ENCODE measurements around the gene TRIM17.

TRIM17 gene

GRCh38 chr1:228417061-228417460 is 400 bp upstream of the TRIM17 start:
- DNase-seq (ENCODE audit: low spot score) = no peak

GRCh38 chr1:228415853-228416216 is 826 bp downstream of the TRIM17 start:
- peak; percentile 43 for DNase-seq (ENCODE audit: low spot score)

GRCh38 chr1:228415221-228415620 is 1.4 kb downstream of the TRIM17 start:
- no peak for DNase-seq (ENCODE audit: low spot score)

GRCh38 chr1:228414511-228415211 is 2.0 kb downstream of the TRIM17 start:
- DNase-seq (ENCODE audit: low spot score) = no peak

- DNase-seq (ENCODE audit: low spot score) = no peak
Observed at GRCh38 chr1:228413241-228414010, 3.2 kb downstream of the TRIM17 start.

GRCh38 chr1:228411548-228412430 is 4.9 kb downstream of the TRIM17 start:
- no peak for DNase-seq (ENCODE audit: low spot score)

GRCh38 chr1:228411121-228411520 is 5.5 kb downstream of the TRIM17 start:
- DNase-seq (ENCODE audit: low spot score) = no peak

- DNase-seq (ENCODE audit: low spot score) = no peak
Observed at GRCh38 chr1:228410671-228411070, 6.0 kb downstream of the TRIM17 start.

GRCh38 chr1:228410015-228410414 is 6.6 kb downstream of the TRIM17 start:
- DNase-seq (ENCODE audit: low spot score) = no peak

GRCh38 chr1:228408869-228409805 is 7.5 kb downstream of the TRIM17 start:
- DNase-seq (ENCODE audit: low spot score) = no peak

GRCh38 chr1:228408041-228408868 is 8.4 kb downstream of the TRIM17 start:
- no peak for DNase-seq (ENCODE audit: low spot score)

GRCh38 chr1:228407106-228408040 is 9.3 kb downstream of the TRIM17 start:
- DNase-seq (ENCODE audit: low spot score) = no peak

GRCh38 chr1:228405979-228406228 is 10.8 kb downstream of the TRIM17 start:
- DNase-seq (ENCODE audit: low spot score) = no peak

GRCh38 chr1:228405200-228405978 is 11.3 kb downstream of the TRIM17 start:
- DNase-seq (ENCODE audit: low spot score) = no peak

- no peak for DNase-seq (ENCODE audit: low spot score)
Observed at GRCh38 chr1:228404107-228404720, 12.4 kb downstream of the TRIM17 start.

GRCh38 chr1:228403231-228403631 is 13.4 kb downstream of the TRIM17 start:
- no peak for DNase-seq (ENCODE audit: low spot score)

- no peak for DNase-seq (ENCODE audit: low spot score)
Observed at GRCh38 chr1:228402641-228403025, 14.0 kb downstream of the TRIM17 start.

- DNase-seq (ENCODE audit: low spot score) = no peak
Observed at GRCh38 chr1:228401782-228402640, 14.7 kb downstream of the TRIM17 start.
